NCI-H2107 (cell line): Measurements from ENCODE around the gene DNASE2B.
A peak's percentile ranks its signal among the peaks of the same experiment; 100 is the strongest.

Experiments used
- DNase-seq: peaks from one replicate; lab custom pipeline; 2025; lab: John Stamatoyannopoulos, UW

The DNASE2B gene, protein sequence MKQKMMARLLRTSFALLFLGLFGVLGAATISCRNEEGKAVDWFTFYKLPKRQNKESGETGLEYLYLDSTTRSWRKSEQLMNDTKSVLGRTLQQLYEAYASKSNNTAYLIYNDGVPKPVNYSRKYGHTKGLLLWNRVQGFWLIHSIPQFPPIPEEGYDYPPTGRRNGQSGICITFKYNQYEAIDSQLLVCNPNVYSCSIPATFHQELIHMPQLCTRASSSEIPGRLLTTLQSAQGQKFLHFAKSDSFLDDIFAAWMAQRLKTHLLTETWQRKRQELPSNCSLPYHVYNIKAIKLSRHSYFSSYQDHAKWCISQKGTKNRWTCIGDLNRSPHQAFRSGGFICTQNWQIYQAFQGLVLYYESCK

DNA sequence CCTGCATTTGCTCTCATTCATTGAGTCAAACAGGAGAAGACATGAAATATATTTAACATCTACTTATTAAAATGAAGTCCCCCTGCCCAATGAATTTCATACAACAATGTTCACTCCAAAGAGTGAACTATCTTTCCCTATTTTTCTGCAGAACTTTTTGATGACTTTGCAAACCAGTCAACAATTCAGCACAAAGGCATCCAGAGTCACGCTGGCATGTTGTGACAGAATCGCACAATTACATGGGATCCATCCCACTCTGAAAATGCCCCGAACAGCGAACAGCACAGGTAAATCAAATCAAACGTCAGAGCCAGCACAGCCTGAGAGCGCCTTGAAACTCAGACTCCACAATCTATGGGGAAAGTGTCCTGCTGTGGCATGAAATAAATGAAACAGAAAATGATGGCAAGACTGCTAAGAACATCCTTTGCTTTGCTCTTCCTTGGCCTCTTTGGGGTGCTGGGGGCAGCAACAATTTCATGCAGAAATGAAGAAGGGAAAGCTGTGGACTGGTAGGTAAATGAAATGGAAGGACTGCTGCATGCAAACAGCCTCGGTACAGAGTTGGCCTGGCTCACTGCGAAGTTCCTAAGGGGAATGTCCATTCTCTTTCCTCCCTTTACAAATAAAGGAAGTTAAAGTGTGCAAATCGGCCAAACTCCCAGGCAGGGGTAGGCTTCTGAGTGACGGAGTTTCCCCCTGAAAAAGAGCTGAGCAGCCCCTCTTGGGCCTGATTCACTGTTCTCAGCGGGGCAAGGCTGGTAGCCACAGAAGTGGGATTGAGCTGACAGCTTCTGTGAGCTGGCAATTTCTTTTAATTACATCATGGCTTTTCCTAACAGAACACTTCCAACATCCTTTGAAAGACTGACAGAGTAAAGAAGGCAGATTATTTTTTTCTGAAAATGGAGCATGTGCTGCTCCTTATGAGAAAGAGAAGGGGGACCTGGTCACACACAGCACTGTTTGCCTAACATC is at the start of gene DNASE2B:
Gene DNASE2B (plus strand): TSS at position 310 of the 981 bp plus-strand sequence. CDS start 81 bp downstream, at position 391.
- no peak for DNase-seq

DNA sequence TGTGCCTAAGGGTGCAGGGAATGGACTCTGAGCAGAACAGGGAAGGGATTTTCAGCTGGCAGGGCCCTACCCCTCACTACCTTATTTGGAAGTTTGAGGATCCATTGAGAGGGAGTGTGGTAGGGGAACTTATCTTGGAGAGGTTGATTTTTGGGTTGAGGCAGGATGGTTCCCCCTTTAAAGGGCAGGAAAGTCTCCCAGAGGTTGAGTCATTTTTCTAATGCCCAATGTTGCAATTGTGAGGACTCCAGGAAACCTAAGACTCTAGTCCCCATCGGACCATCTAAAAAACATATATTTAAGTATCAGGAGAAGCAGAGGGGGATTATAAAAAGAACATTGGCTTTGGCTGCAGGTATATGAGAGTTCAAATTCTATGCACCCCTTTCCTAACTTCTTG is 49.5 kb upstream of the DNASE2B start:
- no peak for DNase-seq

DNA sequence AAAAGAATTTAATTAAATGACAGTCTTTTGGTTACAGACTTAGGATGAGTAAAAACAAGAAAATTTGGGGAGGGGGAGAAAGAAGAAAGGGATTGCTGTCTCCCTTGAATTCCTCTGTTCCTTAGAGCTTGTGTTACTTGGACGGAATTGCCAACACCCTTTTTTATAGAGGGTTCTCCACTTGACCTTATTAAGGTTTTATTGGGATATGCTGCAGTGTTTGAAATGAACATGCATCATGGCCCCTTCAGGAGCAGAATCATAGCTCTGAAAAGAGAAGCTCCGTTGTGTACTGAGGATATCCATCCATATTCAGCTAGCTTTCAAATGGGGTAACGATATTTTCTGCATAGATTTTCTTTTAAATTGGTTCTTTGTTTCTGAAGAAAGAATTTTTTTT is 48.2 kb upstream of the DNASE2B start:
- DNase-seq, result no peak

DNA sequence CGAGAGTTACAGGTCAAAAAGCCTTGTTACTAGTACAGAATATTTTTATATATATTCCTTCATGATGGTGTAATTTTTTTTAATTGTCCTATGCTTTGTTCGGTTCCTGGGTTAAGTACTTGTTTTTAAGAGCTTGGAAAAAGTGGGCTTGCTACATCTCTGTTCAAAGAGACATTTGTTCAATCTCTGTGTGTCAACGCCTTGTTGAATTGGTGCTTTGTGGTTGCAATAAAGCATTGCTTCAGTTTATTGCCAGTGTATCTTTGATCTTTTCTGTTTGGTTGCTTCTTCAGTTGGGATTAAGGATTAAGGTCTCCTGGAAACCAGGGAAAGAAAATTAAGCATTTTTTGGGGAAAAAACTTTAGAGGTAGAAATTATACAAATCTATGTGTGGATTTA is 47.7 kb upstream of the DNASE2B start:
- no peak for DNase-seq

DNA sequence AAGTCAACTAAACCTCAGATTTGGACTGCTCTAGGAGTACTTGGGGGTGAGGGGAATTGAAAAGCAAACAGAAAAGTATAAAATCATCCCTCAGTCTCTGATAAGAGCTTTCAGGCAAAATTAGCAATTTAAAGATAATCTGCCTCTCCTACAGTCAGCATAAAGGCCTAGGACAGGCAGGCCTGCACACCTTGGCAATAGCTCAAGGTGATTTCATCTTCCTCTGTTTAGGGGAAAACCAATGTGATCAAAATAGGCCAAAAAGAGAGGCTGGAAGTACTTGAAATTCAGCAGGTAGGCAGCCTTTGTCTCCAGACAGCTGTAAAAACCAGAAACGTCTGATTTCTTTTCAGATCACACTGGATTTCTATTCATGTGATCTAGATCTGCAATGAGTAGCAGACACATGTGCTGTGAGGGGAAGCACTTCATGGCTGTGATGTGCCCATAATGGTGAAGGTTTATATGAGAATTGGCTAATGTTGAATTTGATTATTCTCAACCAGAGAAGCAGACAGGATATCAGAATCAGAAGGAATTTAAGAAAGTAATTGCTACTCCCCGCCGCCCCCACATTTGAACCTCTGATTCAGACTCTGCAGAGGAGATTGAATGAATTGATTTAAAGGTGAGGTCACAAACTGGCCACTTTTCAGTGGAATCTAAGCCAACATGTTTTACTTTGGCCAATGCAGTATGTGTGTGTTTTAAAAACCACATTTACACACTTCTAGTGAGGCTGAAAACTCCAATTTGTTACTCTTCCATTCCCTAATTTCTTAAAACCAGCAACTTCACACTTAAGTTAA is 45.8 kb upstream of the DNASE2B start:
- DNase-seq, result no peak

DNA sequence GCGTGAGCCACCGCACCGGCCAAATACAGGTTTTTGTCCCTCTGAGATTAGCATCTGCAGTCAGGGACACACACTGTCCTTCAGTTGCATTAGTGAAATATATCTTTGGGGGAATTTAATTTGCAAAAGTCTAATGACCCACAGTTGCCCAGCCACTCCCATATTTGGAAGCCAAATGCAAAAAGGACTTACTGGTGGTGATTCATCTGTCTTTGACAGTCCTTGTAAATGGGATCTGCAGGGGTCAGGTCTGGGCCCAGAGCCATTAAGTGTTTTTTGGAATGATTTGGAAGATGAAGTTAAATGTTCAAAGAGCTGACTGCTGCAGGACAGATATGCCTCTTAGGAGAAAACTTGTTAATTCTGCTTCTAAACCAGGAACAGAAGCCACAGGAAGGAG is 44.6 kb upstream of the DNASE2B start:
- DNase-seq, result no peak

DNA sequence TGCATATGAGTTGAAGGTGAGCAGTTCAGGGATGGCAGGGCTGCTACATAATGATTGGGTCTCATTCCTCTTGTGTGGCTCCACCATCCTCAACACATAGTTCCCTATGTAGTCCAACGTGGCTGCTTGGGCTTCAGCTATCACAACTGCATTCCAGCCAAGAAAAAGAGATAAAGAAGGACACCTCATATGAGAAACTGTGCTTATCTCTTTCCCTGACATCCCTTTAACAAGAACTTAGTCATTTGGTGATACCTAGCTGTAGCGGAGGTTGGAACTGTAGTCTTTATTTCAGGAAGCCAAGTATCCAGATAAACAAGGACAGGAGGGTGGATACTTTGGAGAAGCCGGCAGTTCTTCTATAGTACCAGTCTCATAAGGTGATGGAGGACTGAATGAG is 42.7 kb upstream of the DNASE2B start:
- no peak for DNase-seq

DNA sequence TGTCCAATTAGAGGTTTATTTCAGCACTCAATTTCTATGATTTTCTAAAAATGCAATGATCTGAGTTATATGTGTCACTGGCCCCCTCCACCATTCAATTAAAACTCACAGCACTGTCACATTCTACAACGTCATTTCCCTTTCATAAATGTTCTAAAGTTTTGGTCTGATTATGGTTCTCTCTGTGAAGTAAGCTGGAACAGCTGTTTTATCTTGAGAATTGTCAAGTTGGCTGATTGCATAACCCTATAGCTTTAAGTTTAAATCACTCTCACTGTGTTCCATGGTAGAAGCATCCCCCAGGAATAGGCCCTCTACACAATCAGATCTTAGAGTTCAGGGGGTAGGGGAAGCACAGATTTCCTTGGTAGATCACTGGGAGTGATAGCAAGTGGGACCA is 41.4 kb upstream of the DNASE2B start:
- no peak for DNase-seq

DNA sequence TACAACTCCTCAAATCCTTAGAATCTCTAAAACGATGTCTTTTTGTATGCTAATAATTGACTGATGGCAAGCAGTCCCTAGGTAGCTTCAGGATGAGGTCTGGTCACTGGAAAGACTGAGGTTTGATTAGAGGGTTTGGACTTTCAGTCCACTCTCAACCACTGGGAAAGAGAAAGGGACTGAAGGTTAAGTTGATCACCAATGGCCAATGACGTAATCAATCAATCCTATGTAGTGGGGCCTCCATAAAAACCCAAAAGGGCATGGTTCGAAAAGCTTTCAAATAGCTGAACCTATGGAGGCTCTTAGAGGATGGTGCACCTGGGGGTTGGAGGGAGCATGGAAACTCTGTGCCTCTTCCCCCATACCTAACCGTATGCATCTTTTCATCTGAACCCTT is 39.6 kb upstream of the DNASE2B start:
- DNase-seq, result no peak

DNA sequence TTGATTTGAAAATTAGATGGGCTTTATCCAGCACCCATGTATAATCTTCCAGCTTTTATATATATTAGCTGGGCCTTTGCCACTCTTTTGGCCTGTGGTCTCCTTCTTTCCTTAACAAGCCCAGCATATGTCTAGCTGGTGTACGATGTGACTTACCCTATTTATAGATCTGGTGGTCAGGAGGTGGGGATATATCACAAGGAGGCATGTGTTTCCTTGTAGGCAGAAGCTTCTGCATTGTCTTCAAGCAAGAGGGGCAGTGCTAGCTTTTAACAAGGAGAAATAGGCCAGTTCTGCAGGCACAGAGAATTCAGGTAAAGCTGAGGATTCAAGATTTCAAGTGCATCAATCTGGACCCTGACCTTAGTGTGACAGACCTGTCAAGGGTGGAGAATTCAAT is 38.0 kb upstream of the DNASE2B start:
- DNase-seq, result no peak

DNA sequence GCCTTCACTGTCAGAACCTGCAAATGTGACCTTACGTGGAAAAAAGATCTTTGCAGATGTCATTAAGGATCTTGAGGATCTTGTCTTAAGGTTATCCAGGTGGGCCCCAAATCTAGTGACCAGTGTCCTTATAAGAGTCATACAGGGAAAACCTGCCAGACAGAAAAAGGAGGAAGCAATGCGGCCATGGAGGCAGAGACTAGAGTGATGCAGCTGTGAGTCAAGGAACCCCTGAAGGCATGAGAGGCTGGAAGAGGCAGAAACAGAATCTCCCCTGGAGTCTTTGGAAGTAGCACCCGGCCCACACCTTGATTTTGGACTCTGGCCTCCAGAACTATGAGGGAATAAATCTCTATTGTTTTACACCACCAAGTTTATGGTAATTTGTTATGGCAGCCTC is 36.5 kb upstream of the DNASE2B start:
- DNase-seq, result no peak

DNA sequence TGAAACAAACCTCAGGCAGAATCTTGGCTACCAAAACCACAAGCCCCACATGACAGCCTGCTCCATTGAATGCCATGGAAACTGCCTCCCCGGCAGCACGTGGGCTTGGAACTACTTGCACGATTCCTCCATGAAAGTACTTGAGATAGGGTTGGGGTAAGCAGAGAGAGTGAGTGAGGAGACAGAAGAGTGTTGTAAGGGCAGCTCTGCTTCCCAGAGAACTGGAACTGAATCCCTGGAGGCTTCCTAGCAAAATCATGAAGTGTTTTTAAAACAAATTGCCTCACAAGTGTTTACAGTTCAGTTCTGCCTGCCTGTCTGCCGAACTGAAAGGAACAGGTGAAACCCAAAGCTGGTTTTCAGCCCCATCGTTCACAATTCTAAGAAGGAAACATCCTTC is 35.3 kb upstream of the DNASE2B start:
- DNase-seq, result peak; percentile 25

DNA sequence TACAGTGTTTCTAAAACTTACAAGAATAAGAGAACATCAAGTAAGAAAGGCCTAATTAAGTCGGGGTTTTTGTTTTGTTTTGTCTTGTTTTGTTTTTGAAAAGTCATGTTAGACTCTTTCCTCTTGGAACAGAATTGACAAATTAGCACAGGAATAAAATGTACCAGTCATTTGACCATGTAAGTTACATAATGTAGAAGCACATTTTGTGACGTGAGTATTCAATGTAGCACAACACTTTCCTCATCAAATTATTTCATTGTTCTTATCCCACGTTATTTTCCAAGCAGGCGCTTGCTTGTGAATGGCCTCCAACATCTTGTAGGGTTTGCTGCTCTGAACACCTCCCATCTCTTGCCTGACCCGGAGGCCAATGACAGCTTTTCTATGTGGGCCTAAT is 34.7 kb upstream of the DNASE2B start:
- DNase-seq, result no peak

DNA sequence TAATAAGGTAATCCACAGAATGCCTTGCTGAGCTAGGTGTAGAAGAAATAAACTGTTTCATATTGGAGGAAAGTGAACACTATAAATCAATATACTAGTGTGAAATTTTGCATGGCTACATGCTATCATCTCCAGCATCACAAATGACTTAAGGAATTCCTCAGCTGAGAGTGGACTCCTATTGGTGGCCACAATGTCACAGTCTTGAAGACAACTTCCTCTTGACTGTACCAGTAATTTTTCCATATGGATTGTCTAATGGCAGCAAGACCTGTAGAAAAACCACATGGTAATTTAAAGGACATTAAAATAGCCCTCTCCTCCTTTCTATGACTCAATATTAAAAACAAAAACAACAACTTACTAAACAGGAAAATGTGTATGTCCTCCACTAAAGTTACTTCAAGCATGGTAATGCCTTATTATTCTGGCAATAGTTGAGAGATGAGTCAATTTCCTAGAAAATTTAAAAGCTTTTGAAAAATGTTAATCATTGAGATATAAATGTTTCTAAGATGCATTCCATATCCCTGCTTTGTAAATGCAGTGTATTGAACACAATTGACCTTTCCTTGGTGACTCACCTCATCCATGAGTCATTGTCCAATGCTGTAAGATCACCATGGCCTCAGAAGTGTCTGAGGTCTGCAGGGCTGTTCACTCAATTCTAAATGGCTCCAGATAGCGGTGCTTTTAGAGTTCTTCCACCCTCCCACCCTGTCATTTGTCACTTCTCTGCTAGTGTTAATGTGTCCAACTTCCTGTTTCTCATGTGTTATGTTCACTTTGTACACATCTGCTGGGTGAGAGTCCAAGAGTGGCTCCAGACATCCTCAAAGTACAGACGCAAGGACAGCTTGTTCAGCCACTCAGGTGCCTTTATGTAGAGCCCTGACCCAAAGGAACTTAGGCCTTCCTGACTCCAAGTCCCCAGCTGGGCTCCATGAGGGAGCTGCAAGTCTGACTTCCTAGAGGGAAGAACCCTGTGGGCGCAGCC is 32.8 kb upstream of the DNASE2B start:
- DNase-seq, result no peak

DNA sequence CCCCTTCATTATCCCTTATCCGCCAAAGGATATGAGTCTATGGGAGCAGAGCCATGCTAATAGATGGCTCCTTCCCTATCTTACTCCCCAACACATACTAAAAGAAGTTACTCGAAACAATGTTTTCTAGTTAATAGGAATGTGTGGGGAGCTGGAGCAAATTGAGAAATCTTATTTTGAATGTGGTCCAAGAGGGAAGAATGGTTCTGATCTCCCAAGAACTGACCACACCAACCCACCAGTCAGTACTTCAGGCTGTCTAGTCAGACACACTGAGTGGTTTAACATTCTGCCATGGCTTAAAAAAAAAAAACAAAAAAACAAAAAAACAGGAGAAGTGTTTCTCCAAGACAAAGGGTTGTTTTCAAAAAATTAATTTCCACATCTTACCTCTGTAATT is 31.5 kb upstream of the DNASE2B start:
- DNase-seq, result no peak

DNA sequence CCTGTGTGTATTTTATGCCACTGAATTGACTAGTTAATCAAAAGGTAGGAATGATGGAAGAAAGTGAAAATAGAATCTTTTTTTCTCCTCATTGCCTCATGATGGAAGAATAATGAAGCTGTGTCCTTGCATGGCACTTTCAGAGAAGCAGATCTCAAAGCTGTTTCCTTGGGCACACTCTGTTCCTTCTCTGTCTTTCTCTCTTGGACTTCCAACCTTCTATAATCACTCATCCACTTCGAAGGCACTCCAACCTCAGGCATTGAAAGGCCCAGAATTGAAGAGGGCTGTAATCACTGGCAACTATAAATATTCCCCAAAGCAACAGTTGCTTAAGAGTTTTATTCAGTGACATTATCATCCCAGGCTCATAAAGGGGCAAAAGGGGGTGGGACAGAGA is 31.1 kb upstream of the DNASE2B start:
- peak; percentile 15 for DNase-seq

DNA sequence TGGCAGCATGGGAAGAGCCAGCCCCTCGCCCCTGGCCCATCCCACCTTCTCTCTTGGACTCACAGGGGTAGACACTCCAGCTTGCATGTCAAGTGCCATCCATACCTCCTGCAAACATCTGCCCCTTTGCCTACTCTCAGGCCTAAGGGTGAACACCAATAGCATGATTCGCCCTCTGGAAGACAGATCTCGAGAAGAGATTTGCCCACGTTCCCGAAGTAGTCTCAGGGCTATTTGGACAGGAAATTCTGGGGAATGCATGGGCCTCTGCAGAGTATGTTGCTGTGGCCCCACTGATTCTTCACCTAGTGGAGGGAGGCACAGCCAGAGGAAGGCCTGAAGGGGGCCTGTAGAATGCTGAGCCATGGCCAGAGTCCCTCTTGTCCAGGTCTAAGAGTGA is 29.8 kb upstream of the DNASE2B start:
- no peak for DNase-seq

DNA sequence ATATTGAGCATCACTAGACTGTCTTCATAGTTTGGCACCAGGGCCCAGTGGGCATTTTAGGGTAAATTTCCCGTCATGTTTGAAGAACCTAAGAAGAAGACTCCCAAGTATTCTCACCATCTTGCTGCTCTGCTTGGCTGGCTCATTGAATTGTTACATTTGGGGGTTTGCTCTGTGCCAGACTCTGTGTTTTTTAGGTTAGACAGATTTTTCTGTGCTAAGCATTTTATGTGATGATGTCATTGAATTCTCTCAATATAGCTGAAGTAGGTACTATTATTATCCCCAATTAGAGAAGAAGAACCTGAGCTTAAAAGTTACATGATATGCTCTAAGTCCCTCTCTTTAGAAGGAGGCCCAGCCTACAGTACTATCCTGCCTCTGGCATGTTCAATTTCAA is 28.0 kb upstream of the DNASE2B start:
- DNase-seq, result no peak

DNA sequence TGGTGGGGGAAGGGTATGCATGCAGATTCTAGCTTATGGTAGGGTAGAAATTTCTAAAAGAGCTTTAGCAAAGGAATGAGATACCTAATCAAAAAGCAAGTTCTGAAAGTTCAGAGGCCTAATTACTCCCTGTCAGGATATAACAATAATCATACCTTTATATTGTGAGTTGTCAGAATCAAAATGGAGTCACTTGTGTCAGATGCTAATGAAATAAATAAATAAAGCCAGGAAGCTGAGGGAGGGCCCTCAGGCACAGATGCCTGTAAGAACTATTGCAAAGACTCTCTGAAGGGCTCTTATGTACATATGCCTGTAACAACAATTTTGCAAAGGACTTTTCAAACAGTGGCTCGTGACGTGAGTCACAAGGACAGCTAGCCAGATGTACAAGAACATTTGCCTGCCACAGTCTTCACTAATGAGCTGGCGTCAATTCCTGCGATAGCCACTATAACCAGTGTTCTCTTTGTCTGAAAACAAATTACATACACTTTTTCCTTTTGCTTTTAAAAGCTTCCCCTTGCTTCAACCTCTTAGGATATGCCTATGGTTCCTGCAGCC is 27.4 kb upstream of the DNASE2B start:
- DNase-seq, result peak; percentile 35

DNA sequence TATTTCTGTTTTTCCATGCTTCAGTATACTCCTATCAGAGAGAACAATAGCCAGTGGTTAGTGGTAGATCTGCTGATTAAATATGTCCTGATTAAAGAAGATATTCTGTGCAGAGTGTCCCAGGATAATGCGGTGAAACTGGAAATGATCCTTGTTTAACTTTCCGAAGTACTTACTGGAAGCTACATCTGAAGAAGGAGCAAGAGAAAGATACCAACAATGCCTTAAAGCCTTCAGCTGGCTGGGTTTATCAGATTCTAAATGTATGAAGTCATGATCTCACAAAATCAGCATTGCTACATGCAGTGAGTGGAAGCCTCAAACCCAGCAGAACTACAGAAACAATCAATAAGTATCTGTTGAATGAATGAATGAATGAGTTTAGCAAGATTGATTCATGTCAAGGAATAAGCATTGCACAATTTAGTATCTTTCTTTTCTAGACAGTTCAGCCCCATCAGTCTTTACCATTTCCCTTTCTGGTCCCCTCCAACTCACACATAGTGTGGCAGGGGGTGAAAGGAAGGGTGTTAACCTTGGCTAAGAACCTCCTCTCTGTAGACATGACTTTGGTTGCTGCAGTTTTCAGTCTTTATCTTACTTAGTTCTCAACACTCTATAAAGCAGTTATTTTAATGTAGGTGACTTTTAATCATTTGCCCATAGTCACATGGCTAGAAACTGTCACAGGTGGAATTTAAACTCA is 24.7 kb upstream of the DNASE2B start:
- DNase-seq, result no peak
